Measurements from ENCODE around the gene TASP1. TPM values are rescaled to one million over a fixed set of nuclear protein-coding genes. Genes with fewer than 3 reads are reported as not detected.
"Not testable (repeated sequence)": the region's sequence is repeated elsewhere in the genome, so short reads cannot be mapped to it uniquely, and the experiment has no call there.

TASP1 gene
- total RNA-seq, 4 donors from 2014 or later, result 7.7 to 20.0 (median 8.7) TPM

GRCh38 chr20:13626724-13627123 lies 12.0 kb downstream of the TASP1 start:
- intact Hi-C loops (cut with DNase I), result no loop called here
- no peak for DNase-seq
- H3K4me1 ChIP-seq, result no peaks in the 10 kb centered on the region
- no peak overlapping the region for H3K4me3 ChIP-seq
- no peaks in the 10 kb centered on the region for H3K9me3 ChIP-seq
- H3K36me3 ChIP-seq, result peaks cover 0 to 58% (median 0%) of the 10 kb centered on the region in 3 donors
- H3K27me3 ChIP-seq, result no peaks in the 10 kb centered on the region
- TF ChIP-seq CTCF (IDR thresholded peaks at IDR 0.05), result no peak
- TF ChIP-seq POLR2A (IDR thresholded peaks at IDR 0.05), result no peak
- 77 to 100% methylated on average over 1 of the region's 1 CpG for WGBS, 2 donors
- H3K27ac ChIP-seq, result no peak overlapping the region

- Histone ChIP-seq H3K36me3 (peaks cover 0 to 59% (median 0%) of the 10 kb centered on the region in 3 donors), H3K4me3 (no peak overlapping the region), H3K4me1 (no peaks in the 10 kb centered on the region), H3K27ac (no peak overlapping the region), H3K9me3 (no peaks in the 10 kb centered on the region), H3K27me3 (no peaks in the 10 kb centered on the region)
- intact Hi-C loops (cut with DNase I), result no loop called here
- DNase-seq, result no peak
- no peak for TF ChIP-seq POLR2A (IDR thresholded peaks at IDR 0.05)
- TF ChIP-seq CTCF (IDR thresholded peaks at IDR 0.05), result no peak
- 70 to 77% methylated on average over 6 of the region's 6 CpGs for WGBS, 2 donors
Measured at GRCh38 chr20:13625304-13625979, 13.3 kb downstream of the TASP1 start.

- H3K27ac ChIP-seq; H3K4me3 ChIP-seq; intact Hi-C loops (cut with DNase I); H3K4me1 ChIP-seq; H3K9me3 ChIP-seq; DNase-seq; H3K27me3 ChIP-seq: not testable (repeated sequence)
- 39% methylated on average over 1 of the region's 1 CpG for WGBS, 2 donors
- peaks cover 0 to 25% (median 0%) of the 10 kb centered on the region in 3 donors for H3K36me3 ChIP-seq
Measured at GRCh38 chr20:13619415-13619814, 19.3 kb downstream of the TASP1 start.

GRCh38 chr20:13618456-13618855 lies 20.3 kb downstream of the TASP1 start:
- H3K4me1 ChIP-seq; H3K9me3 ChIP-seq; H3K4me3 ChIP-seq; intact Hi-C loops (cut with DNase I); DNase-seq; H3K27ac ChIP-seq; H3K27me3 ChIP-seq: not testable (repeated sequence)
- 53 to 73% methylated on average over 1 of the region's 1 CpG for WGBS, 2 donors
- peaks cover 0 to 25% (median 0%) of the 10 kb centered on the region in 3 donors for H3K36me3 ChIP-seq

- H3K36me3 ChIP-seq, result peaks cover 0 to 24% (median 0%) of the 10 kb centered on the region in 3 donors
- intact Hi-C loops (cut with DNase I); H3K4me1 ChIP-seq; H3K4me3 ChIP-seq; H3K27me3 ChIP-seq; DNase-seq; H3K27ac ChIP-seq; H3K9me3 ChIP-seq: not testable (repeated sequence)
- 81 to 89% methylated on average over 2 of the region's 2 CpGs for WGBS, 2 donors
Measured at GRCh38 chr20:13617585-13617984, 21.1 kb downstream of the TASP1 start.

- H3K27me3 ChIP-seq; H3K4me3 ChIP-seq; DNase-seq; H3K9me3 ChIP-seq; intact Hi-C loops (cut with DNase I); H3K27ac ChIP-seq; H3K4me1 ChIP-seq: not testable (repeated sequence)
- peaks cover 0 to 15% (median 0%) of the 10 kb centered on the region in 3 donors for H3K36me3 ChIP-seq
- 96 to 97% methylated on average over 2 of the region's 2 CpGs for WGBS, 2 donors
Measured at GRCh38 chr20:13616713-13617112, 22.0 kb downstream of the TASP1 start.

GRCh38 chr20:13613917-13614316 lies 24.8 kb downstream of the TASP1 start:
- intact Hi-C loops (cut with DNase I), result no loop called here

More at GRCh38 chr20:13613917-13614316, 24.8 kb downstream of the TASP1 start:
- H3K4me1 ChIP-seq, result peaks cover 0 to 4% (median 0%) of the 10 kb centered on the region in 3 donors
- no peaks in the 10 kb centered on the region for H3K27me3 ChIP-seq
- no peak overlapping the region for H3K4me3 ChIP-seq
- H3K27ac ChIP-seq, result no peak overlapping the region
- H3K9me3 ChIP-seq, result no peaks in the 10 kb centered on the region
- peaks cover 0 to 28% (median 0%) of the 10 kb centered on the region in 3 donors for H3K36me3 ChIP-seq
- TF ChIP-seq POLR2A (IDR thresholded peaks at IDR 0.05) (no peak), CTCF (IDR thresholded peaks at IDR 0.05) (no peak)
- DNase-seq, result no peak
